H1 (cell line): ENCODE data around the gene PAX5. TPM values are rescaled to one million over a fixed set of nuclear protein-coding genes. Genes with fewer than 3 reads are reported as not detected.

ENCODE experiments used
- CTCF ChIA-PET: fragments of 300-600 bp; sonication (Branson Sonifier 250); formaldehyde crosslinking; loops from one replicate; lab custom pipeline; 2021; ENCODE audit not compliant: partially characterized antibody; lab: Charles Lee
- POLR2A ChIA-PET: fragments of 300-600 bp; sonication (Branson Sonifier 250); formaldehyde crosslinking; loops from one replicate; lab custom pipeline; 2021; ENCODE audit warnings: inconsistent platforms; ENCODE audit not compliant: partially characterized antibody; lab: Charles Lee
- DNase-seq, 2 experiments: peaks; one replicate each; pipeline versions ENCODE4 v3.0.0 to v3.0.0-alpha.2; 2010 to 2022; ENCODE audit warnings: low spot score in 2 of 2, low read depth in 1 of 2, mixed read lengths in 1 of 2
- FAIRE-seq: peaks from 2 replicates; lab custom pipeline; 2011; peaks lifted over from hg19 to GRCh38; lab: Jason Lieb, UNC
- H2AFZ ChIP-seq: 2 replicates; pipeline ENCODE4 v1.8.1; 2012; ENCODE audit warnings: low read length, inconsistent platforms
- H2AK5ac ChIP-seq: 2 replicates; pipeline ENCODE4 v1.6.1; 2013; ENCODE audit warnings: low read depth, low read length
- H2BK120ac ChIP-seq: replicated peaks from 2 replicates; pipeline ENCODE3; 2013; ENCODE audit warnings: low read depth, low read length, inconsistent platforms
- H2BK12ac ChIP-seq: 2 replicates; pipeline ENCODE4 v1.6.1; 2013; ENCODE audit warnings: low read depth, low read length
- H2BK15ac ChIP-seq: 2 replicates; pipeline ENCODE4 v1.6.1; 2013; ENCODE audit warnings: low read length
- H2BK20ac ChIP-seq: 2 replicates; pipeline ENCODE4 v1.6.1; 2013; ENCODE audit warnings: low read length
- H2BK5ac ChIP-seq: 2 replicates; pipeline ENCODE4 v1.6.1; 2013; ENCODE audit warnings: low read depth, low read length
- H3K14ac ChIP-seq: 2 replicates; pipeline ENCODE4 v1.6.1; 2013; ENCODE audit warnings: inconsistent platforms; ENCODE audit not compliant: insufficient read length
- H3K18ac ChIP-seq: 2 replicates; pipeline ENCODE4 v1.6.1; 2013; ENCODE audit warnings: low read length; ENCODE audit errors: extremely low read depth
- H3K23ac ChIP-seq: 2 replicates; pipeline ENCODE4 v1.6.1; 2013; ENCODE audit warnings: inconsistent platforms; ENCODE audit not compliant: insufficient read length
- H3K23me2 ChIP-seq: 2 replicates; pipeline ENCODE4 v1.6.1; 2013; ENCODE audit warnings: low read depth, low read length
- H3K27ac ChIP-seq: 2 replicates; pipeline ENCODE4 v1.6.1; 2011; ENCODE audit warnings: low read depth, low read length, inconsistent platforms
- H3K27me3 ChIP-seq, 4 experiments: replicated peaks in 1 of 4; 1 replicate in 1 of 4; 2 replicates in 3 of 4; pipeline versions ENCODE4 v1.6.1 to v1.8.1; 2011 to 2013; ENCODE audit warnings: low read length in 3 of 4, mild to moderate bottlenecking in 3 of 4, inconsistent platforms in 2 of 4, mixed read lengths in 2 of 4, moderate library complexity in 1 of 4; ENCODE audit not compliant: control insufficient read depth in 3 of 4, insufficient read depth in 3 of 4; ENCODE audit errors: extremely low read depth in 1 of 4
- H3K36me3 ChIP-seq, 4 experiments: 2 replicates each; pipeline versions ENCODE4 v1.6.1 to v1.8.1; 2011 to 2013; ENCODE audit warnings: mild to moderate bottlenecking in 4 of 4, low read length in 3 of 4, moderate library complexity in 2 of 4, control low read depth in 1 of 4, inconsistent platforms in 1 of 4; ENCODE audit not compliant: insufficient read depth in 4 of 4, control insufficient read depth in 2 of 4
- H3K4ac ChIP-seq: replicated peaks from 2 replicates; pipeline ENCODE3; 2013; ENCODE audit warnings: low read length, low read depth, mixed read lengths, inconsistent platforms; ENCODE audit not compliant: insufficient read length
- H3K4me1 ChIP-seq, 4 experiments: replicated peaks in 1 of 4; 1 replicate in 1 of 4; 2 replicates in 3 of 4; pipeline versions ENCODE4 v1.6.1 to v1.8.1; 2011 to 2013; ENCODE audit warnings: low read length in 3 of 4, inconsistent platforms in 2 of 4, mixed read lengths in 1 of 4; ENCODE audit not compliant: insufficient read depth in 4 of 4, control insufficient read depth in 3 of 4
- H3K4me2 ChIP-seq, 2 experiments: 2 replicates each; pipeline versions ENCODE4 v1.6.1 to v1.8.1; 2011 to 2013; ENCODE audit warnings: low read depth in 2 of 2, low read length in 2 of 2, control low read depth in 1 of 2, inconsistent platforms in 1 of 2, mild to moderate bottlenecking in 1 of 2; ENCODE audit not compliant: insufficient read depth in 1 of 2
- H3K4me3 ChIP-seq, 4 experiments: fragments of 200-600, 300-600 bp in 1 of 4; sonication (generic), shearing (Covaris generic), sonication (Bioruptor Twin) in 1 of 4; 2 replicates each; pipeline versions ENCODE4 v1.5.1 to v1.8.1; 2011 to 2016; ENCODE audit warnings: low read length in 4 of 4, low read depth in 3 of 4, control low read depth in 2 of 4, inconsistent platforms in 2 of 4, mild to moderate bottlenecking in 2 of 4, mixed read lengths in 1 of 4, moderate library complexity in 1 of 4; ENCODE audit not compliant: insufficient read depth in 2 of 4; ENCODE audit errors: extremely low read depth in 1 of 4
- H3K56ac ChIP-seq: replicated peaks from 2 replicates; pipeline ENCODE3; 2013; ENCODE audit warnings: low read depth, mild to moderate bottlenecking, mixed read lengths, low read length, inconsistent platforms; ENCODE audit not compliant: insufficient read length
- H3K79me1 ChIP-seq: 2 replicates; pipeline ENCODE4 v1.6.1; 2013; ENCODE audit warnings: low read depth, low read length, control low read depth
- H3K79me2 ChIP-seq, 2 experiments: 2 replicates each; pipeline versions ENCODE4 v1.6.1 to v1.8.1; 2012 to 2013; ENCODE audit warnings: low read length in 2 of 2, mild to moderate bottlenecking in 2 of 2, inconsistent platforms in 1 of 2; ENCODE audit not compliant: insufficient read depth in 2 of 2, control insufficient read depth in 1 of 2
- H3K9ac ChIP-seq, 4 experiments: replicated peaks in 1 of 4; 1 replicate in 1 of 4; 2 replicates in 3 of 4; pipeline versions ENCODE4 v1.6.1 to v1.8.1; 2011 to 2013; ENCODE audit warnings: low read depth in 3 of 4, low read length in 3 of 4, control low read depth in 2 of 4, mild to moderate bottlenecking in 2 of 4, moderate library complexity in 2 of 4, inconsistent platforms in 1 of 4; ENCODE audit errors: extremely low read depth in 1 of 4
- H3K9me3 ChIP-seq, 2 experiments: 2 replicates each; pipeline versions ENCODE4 v1.6.1 to v1.8.1; 2012 to 2013; ENCODE audit warnings: mild to moderate bottlenecking in 2 of 2, moderate library complexity in 2 of 2, control low read depth in 1 of 2, inconsistent platforms in 1 of 2, low read depth in 1 of 2, low read length in 1 of 2, mixed read lengths in 1 of 2; ENCODE audit not compliant: insufficient read depth in 2 of 2
- H4K20me1 ChIP-seq, 2 experiments: replicated peaks in 1 of 2; 2 replicates each; pipeline versions ENCODE3 to v1.8.1; 2011 to 2013; ENCODE audit warnings: inconsistent platforms in 2 of 2, low read length in 2 of 2, mild to moderate bottlenecking in 1 of 2; ENCODE audit not compliant: insufficient read depth in 2 of 2, control insufficient read depth in 1 of 2
- H4K5ac ChIP-seq: 2 replicates; pipeline ENCODE4 v1.6.1; 2013; ENCODE audit warnings: low read length, low read depth, mixed read lengths, inconsistent platforms; ENCODE audit not compliant: insufficient read length
- H4K8ac ChIP-seq: 2 replicates; pipeline ENCODE4 v1.8.0; 2013; ENCODE audit warnings: mild to moderate bottlenecking, moderate library complexity, low read length, inconsistent platforms; ENCODE audit not compliant: insufficient read depth; ENCODE audit errors: extremely low read depth
- H4K91ac ChIP-seq: replicated peaks from 2 replicates; pipeline ENCODE3; 2013; ENCODE audit warnings: low read length, mixed read lengths, inconsistent platforms; ENCODE audit not compliant: insufficient read length
- CBX5 ChIP-seq: fragments of 300-800, 300-1000 bp; sonication (generic); IDR thresholded peaks from 2 replicates; pipeline ENCODE4 v1.7.1; 2016; ENCODE audit warnings: antibody characterized with exemption, low read length, low read depth
- WGBS, 2 experiments: shearing (Covaris generic) in 1 of 2; methylation state at CpG; one replicate each; pipeline versions ENCODE4 v1.1.6 to v1.1.7; 2013 to 2015; ENCODE audit warnings: low lambda C conversion rate in 2 of 2, mixed read lengths in 2 of 2, inconsistent platforms in 1 of 2, low coverage in 1 of 2, missing lambda C conversion rate in 1 of 2; ENCODE audit not compliant: insufficient replicate concordance in 2 of 2, insufficient coverage in 1 of 2, insufficient read length in 1 of 2; ENCODE audit errors: extremely low coverage in 1 of 2, missing lambda C conversion rate in 1 of 2; 5-methylcytosine and 5-hydroxymethylcytosine counted together
- polyA plus RNA-seq, 7 experiments: library from polyadenylated mRNA; depleted of rRNA in 3 of 7; stranded (reverse) in 5 of 7; unstranded in 2 of 7; fragments of >200 nt in 5 of 7; fragments of 200-250 nt in 2 of 7; gene quantifications; 1 replicate in 5 of 7; 2 replicates in 1 of 7; 4 replicates in 1 of 7; pipeline versions ENCODE4 v1.2.1 to v1.2.3, GENCODE V29; 2011 to 2013; ENCODE audit warnings: missing spikeins in 2 of 7, mixed read lengths in 2 of 7
- total RNA-seq: library from RNA; stranded (reverse); fragmentation: NEBNext Ultra II Directional; extraction: Animal tissue kit (Norgen Biotek cat#: 25700); gene quantifications from 2 replicates; pipeline ENCODE4 v1.2.1, GENCODE V29; 2021
- TF ChIP-seq, protein P1 (sequence below): IDR thresholded peaks from 2 replicates; pipeline ENCODE4 v1.6.1; 2011; ENCODE audit warnings: low read length, improper control_type of control experiment

PAX5 gene
- total and polyA plus RNA-seq, 2 of the 8 experiments (the other 6 are each of a cell fraction or from before 2014, with no cell fraction given): 0.29 to 0.43 TPM

DNA sequence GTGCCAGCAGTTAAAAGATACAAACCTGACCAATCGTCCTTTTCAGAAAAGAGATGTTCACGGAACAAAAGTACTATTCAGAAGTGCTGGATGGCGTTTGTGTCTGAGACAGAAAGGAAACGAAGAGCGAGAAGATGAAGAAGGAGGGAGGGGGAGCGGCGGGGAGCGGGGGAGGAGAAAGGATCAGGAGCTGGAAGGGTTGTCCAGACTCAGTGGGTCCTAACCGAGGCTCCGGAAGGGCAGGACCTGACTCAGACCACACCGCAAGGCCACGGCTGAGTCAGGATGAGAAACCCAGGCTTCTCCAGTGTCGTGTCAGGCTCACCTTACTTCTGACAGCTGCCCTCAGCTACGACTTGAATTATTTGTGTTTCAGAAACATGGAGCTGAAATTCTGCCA, 46.2 kb downstream of the PAX5 start:
- no peak overlapping the region for H3K56ac ChIP-seq
- no peak for FAIRE-seq
- peak overlapping the region; percentile 86 to 93 for H3K4me2 ChIP-seq
- no peak overlapping the region for H2AFZ ChIP-seq
- H3K4me1 ChIP-seq: peaks cover 0 to 19% (median 14%) of the 10 kb centered on the region in 4 experiments; a peak in 6 of 7 replicates
- H3K36me3 ChIP-seq: no peaks in the 10 kb centered on the region
- no peak overlapping the region for H4K91ac ChIP-seq
- TF ChIP-seq CBX5: no peak
- TF ChIP-seq, protein P1, sequence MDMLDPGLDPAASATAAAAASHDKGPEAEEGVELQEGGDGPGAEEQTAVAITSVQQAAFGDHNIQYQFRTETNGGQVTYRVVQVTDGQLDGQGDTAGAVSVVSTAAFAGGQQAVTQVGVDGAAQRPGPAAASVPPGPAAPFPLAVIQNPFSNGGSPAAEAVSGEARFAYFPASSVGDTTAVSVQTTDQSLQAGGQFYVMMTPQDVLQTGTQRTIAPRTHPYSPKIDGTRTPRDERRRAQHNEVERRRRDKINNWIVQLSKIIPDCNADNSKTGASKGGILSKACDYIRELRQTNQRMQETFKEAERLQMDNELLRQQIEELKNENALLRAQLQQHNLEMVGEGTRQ: no peak
- H3K79me1 ChIP-seq: no peaks in the 10 kb centered on the region
- peaks cover 8 to 13% of the 10 kb centered on the region in 2 experiments for H4K20me1 ChIP-seq
- H2BK5ac ChIP-seq: no peak overlapping the region
- H3K23me2 ChIP-seq: peaks cover 7% of the 10 kb centered on the region; the same call in 1 of the 2 replicates
- no peak overlapping the region for H2BK12ac ChIP-seq
- H3K4ac ChIP-seq: no peak overlapping the region
- no peak overlapping the region for H2BK120ac ChIP-seq
- H3K4me3 ChIP-seq: peak overlapping the region in 3 of 4 experiments; percentile 8 to 62 (median 52); a peak in 5 of 8 replicates
- 11% methylated on average over 14 of the region's 14 CpGs; no CpG with 5 or more reads in 1 of the 2 experiments for WGBS, 2 experiments
- H2AK5ac ChIP-seq: no peak overlapping the region
- no peak overlapping the region for H3K9ac ChIP-seq
- ChIA-PET CTCF (interaction anchor here (0.7 to 22.2 kb wide), 15 partner anchors 7 to 376 kb away, joined by 3 to 657 read pairs (median 3); no protein-coding TSS in a partner anchor), POLR2A (interaction anchor here (1.0 kb wide), 1 partner anchor 28 kb away, joined by 3 read pairs; no protein-coding TSS in a partner anchor)
- H3K9me3 ChIP-seq: no peaks in the 10 kb centered on the region
- H3K27me3 ChIP-seq: peaks cover 49 to 77% (median 72%) of the 10 kb centered on the region in 4 experiments
- no peak overlapping the region for H4K5ac ChIP-seq
- no peak overlapping the region for H2BK15ac ChIP-seq
- H3K79me2 ChIP-seq: no peaks in the 10 kb centered on the region
- no peak overlapping the region for H3K23ac ChIP-seq
- H3K14ac ChIP-seq: no peak overlapping the region
- H3K18ac ChIP-seq: no peak overlapping the region
- no peak overlapping the region for H2BK20ac ChIP-seq
- H3K27ac ChIP-seq: no peak overlapping the region
- DNase-seq: no peak
- no peak overlapping the region for H4K8ac ChIP-seq
